HepG2 (cell line): ENCODE data around the gene CCND1. TPM values are rescaled to one million over a fixed set of nuclear protein-coding genes. Genes with fewer than 3 reads are reported as not detected.

ENCODE experiments used
- BORCS8-MEF2B ChIP-seq: sonication (generic); formaldehyde crosslinking; IDR thresholded peaks from 2 replicates; pipeline ENCODE4 v1.8.0; 2022; ENCODE audit warnings: mild to moderate bottlenecking, missing genetic modification reagents
- CBX1 ChIP-seq: IDR thresholded peaks from one replicate; pipeline ENCODE4 v1.6.1; 2016; ENCODE audit warnings: antibody characterized with exemption, low read depth
- CEBPZ ChIP-seq: IDR thresholded peaks from 2 replicates; pipeline ENCODE4 v1.6.1; 2012; ENCODE audit warnings: low read length, improper control_type of control experiment
- CHD2 ChIP-seq: IDR thresholded peaks from 2 replicates; pipeline ENCODE4 v1.6.1; 2011; ENCODE audit warnings: low read depth, low read length, improper control_type of control experiment
- IKZF1 ChIP-seq: fragments of 450-650 bp; IDR thresholded peaks from 2 replicates; pipeline ENCODE4 v1.7.1; 2016
- JARID2 ChIP-seq: sonication (generic); formaldehyde crosslinking; IDR thresholded peaks from 2 replicates; pipeline ENCODE4 v1.8.1; 2023; ENCODE audit warnings: missing genetic modification reagents, inconsistent platforms; ENCODE audit not compliant: insufficient replicate concordance
- KDM2A ChIP-seq: sonication (generic); formaldehyde crosslinking; IDR thresholded peaks from 2 replicates; pipeline ENCODE4 v1.4.0; 2020; ENCODE audit warnings: low read depth, missing genetic modification reagents, borderline replicate concordance
- MXI1 ChIP-seq: IDR thresholded peaks from 3 replicates; pipeline ENCODE4 v1.6.1; 2012; ENCODE audit warnings: low read depth, low read length, inconsistent platforms, borderline replicate concordance
- NFYB ChIP-seq: sonication (generic); formaldehyde crosslinking; IDR thresholded peaks from 2 replicates; pipeline ENCODE4 v1.4.0; 2020; ENCODE audit warnings: missing genetic modification reagents
- ONECUT2 ChIP-seq: sonication (generic); formaldehyde crosslinking; IDR thresholded peaks from 2 replicates; pipeline ENCODE4 v1.4.0; 2020; ENCODE audit warnings: missing genetic modification reagents
- PAX8 ChIP-seq: sonication (generic); formaldehyde crosslinking; IDR thresholded peaks from 2 replicates; pipeline ENCODE4 v1.8.0; 2022; ENCODE audit warnings: mild to moderate bottlenecking, missing genetic modification reagents, borderline replicate concordance
- PBX3 ChIP-seq: sonication (generic); formaldehyde crosslinking; IDR thresholded peaks from 2 replicates; pipeline ENCODE4 v1.8.1; 2023; ENCODE audit warnings: missing genetic modification reagents, inconsistent platforms, borderline replicate concordance
- PHF5A ChIP-seq: IDR thresholded peaks from one replicate; pipeline ENCODE4 v1.6.1; 2018; ENCODE audit warnings: low read depth, missing genetic modification reagents; ENCODE audit not compliant: unreplicated experiment
- POLR2G ChIP-seq: fragments of 200-400 bp; formaldehyde crosslinking; IDR thresholded peaks from 2 replicates; pipeline ENCODE4 v1.6.1; 2018; ENCODE audit warnings: mild to moderate bottlenecking, low read depth, low read length, moderate library complexity
- SSRP1 ChIP-seq: IDR thresholded peaks from 2 replicates; pipeline ENCODE4 v1.6.1; 2016; ENCODE audit warnings: control low read depth
- YEATS2 ChIP-seq: sonication (generic); formaldehyde crosslinking; IDR thresholded peaks from 2 replicates; pipeline ENCODE4 v1.4.0; 2020; ENCODE audit warnings: missing genetic modification reagents, borderline replicate concordance
- ZFX ChIP-seq: sonication (generic); formaldehyde crosslinking; IDR thresholded peaks from 2 replicates; pipeline ENCODE4 v1.4.0; 2020; ENCODE audit warnings: mild to moderate bottlenecking, low read depth, missing genetic modification reagents, moderate library complexity
- ZFY ChIP-seq: sonication (generic); formaldehyde crosslinking; IDR thresholded peaks from 2 replicates; pipeline ENCODE4 v1.4.0; 2020; ENCODE audit warnings: missing genetic modification reagents
- ZMYM4 ChIP-seq: sonication (generic); formaldehyde crosslinking; IDR thresholded peaks from 2 replicates; pipeline ENCODE4 v1.8.1; 2023; ENCODE audit warnings: mild to moderate bottlenecking, missing genetic modification reagents
- ZNF484 ChIP-seq: sonication (generic); formaldehyde crosslinking; IDR thresholded peaks from 2 replicates; pipeline ENCODE4 v1.5.1; 2020; ENCODE audit warnings: mild to moderate bottlenecking, low read depth, missing genetic modification reagents, borderline replicate concordance
- ZNF496 ChIP-seq: sonication (generic); formaldehyde crosslinking; IDR thresholded peaks from 2 replicates; pipeline ENCODE4 v1.8.1; 2023; ENCODE audit warnings: mild to moderate bottlenecking, moderate library complexity, missing genetic modification reagents; ENCODE audit not compliant: insufficient replicate concordance
- ZNF543 ChIP-seq: sonication (generic); formaldehyde crosslinking; IDR thresholded peaks from 2 replicates; pipeline ENCODE4 v1.4.0; 2020; ENCODE audit warnings: mild to moderate bottlenecking, missing genetic modification reagents
- ZNF564 ChIP-seq: sonication (generic); formaldehyde crosslinking; IDR thresholded peaks from 2 replicates; pipeline ENCODE4 v1.8.1; 2023; ENCODE audit warnings: mild to moderate bottlenecking, missing genetic modification reagents
- ZNF800 ChIP-seq: sonication (generic); formaldehyde crosslinking; IDR thresholded peaks from 2 replicates; pipeline ENCODE4 v1.4.0; 2020; ENCODE audit warnings: missing genetic modification reagents
- ZSCAN29 ChIP-seq: sonication (generic); formaldehyde crosslinking; conservative IDR thresholded peaks from 2 replicates; pipeline ENCODE4 v1.4.0; 2020; ENCODE audit warnings: mild to moderate bottlenecking, missing genetic modification reagents
- polyA plus RNA-seq, 8 experiments: library from polyadenylated mRNA; depleted of rRNA in 3 of 8; stranded (reverse) in 7 of 8; unstranded in 1 of 8; fragments of >200 nt; fragmentation: Illumina TruSeq in 4 of 8; extraction: Trizol in 4 of 8; gene quantifications; 2 replicates each; pipeline versions ENCODE4 v1.2.1 to v1.2.3, GENCODE V29; 2011 to 2016; ENCODE audit warnings: low read depth in 4 of 8, missing spikeins in 1 of 8, mixed read lengths in 1 of 8; ENCODE audit not compliant: insufficient read depth in 1 of 8
- total RNA-seq, 5 experiments: library from RNA; depleted of rRNA; stranded (reverse); fragments of >200 nt; fragmentation: Illumina TruSeq; extraction: Trizol; gene quantifications; 2 replicates each; pipeline ENCODE4 v1.2.3, GENCODE V29; 2016; ENCODE audit warnings: low read depth in 1 of 5

Gene CCND1
- total and polyA plus RNA-seq, 2 of the 13 experiments (the other 11 are each of a cell fraction or from before 2014, with no cell fraction given) = 107 to 136 TPM

- no peak for TF ChIP-seq ONECUT2 (CRISPR knock-in tag)
- peak; percentile 34; the same call in 1 of the 3 replicates for TF ChIP-seq MXI1
- peak; percentile 58; the same call in 1 of the 2 replicates for TF ChIP-seq ZFY
- no peak for TF ChIP-seq CHD2
- no peak for TF ChIP-seq CEBPZ
- peak; percentile 79; the same call in 1 of the 2 replicates for TF ChIP-seq ZNF564 (CRISPR knock-in tag)
- no peak for TF ChIP-seq CBX1
- no peak for TF ChIP-seq ZSCAN29
- no peak for TF ChIP-seq YEATS2 (CRISPR knock-in tag)
- TF ChIP-seq PHF5A (CRISPR knock-in tag) = peak; percentile 88
- TF ChIP-seq ZMYM4 (CRISPR knock-in tag) = 0 out of 2 replicates have a peak, but pooled peaks have one; percentile 24
- no peak for TF ChIP-seq PBX3
- no peak for TF ChIP-seq NFYB
- TF ChIP-seq ZNF543 (CRISPR knock-in tag) = no peak
- 0 out of 2 replicates have a peak, but pooled peaks have one; percentile 80 for TF ChIP-seq SSRP1 (CRISPR knock-in tag)
- TF ChIP-seq JARID2 (CRISPR knock-in tag) = peak; percentile 35
- TF ChIP-seq KDM2A (CRISPR knock-in tag) = peak; percentile 64; the same call in 1 of the 2 replicates
- TF ChIP-seq IKZF1 = no peak
- no peak for TF ChIP-seq ZNF496
- peak; percentile 50; the same call in 1 of the 2 replicates for TF ChIP-seq ZFX (CRISPR knock-in tag)
- TF ChIP-seq ZNF484 (CRISPR knock-in tag) = no peak
- no peak; the same call in 1 of the 2 replicates for TF ChIP-seq BORCS8-MEF2B (CRISPR knock-in tag)
- peak; percentile 65; the same call in 1 of the 2 replicates for TF ChIP-seq ZNF800
- no peak for TF ChIP-seq POLR2G
- no peak for TF ChIP-seq PAX8 (CRISPR knock-in tag)
Observed at GRCh38 chr11:69670158-69670845, 29.3 kb downstream of the CCND1 start (continued).
